ENCODE results near the gene AMDHD2. TPM values are rescaled to one million over a fixed set of nuclear protein-coding genes. Genes with fewer than 3 reads are reported as not detected.

The AMDHD2 gene
- total and polyA plus RNA-seq, 2 of the 13 experiments (the other 11 are each of a cell fraction or from before 2014, with no cell fraction given) = 33.5 to 39.1 TPM

DNA sequence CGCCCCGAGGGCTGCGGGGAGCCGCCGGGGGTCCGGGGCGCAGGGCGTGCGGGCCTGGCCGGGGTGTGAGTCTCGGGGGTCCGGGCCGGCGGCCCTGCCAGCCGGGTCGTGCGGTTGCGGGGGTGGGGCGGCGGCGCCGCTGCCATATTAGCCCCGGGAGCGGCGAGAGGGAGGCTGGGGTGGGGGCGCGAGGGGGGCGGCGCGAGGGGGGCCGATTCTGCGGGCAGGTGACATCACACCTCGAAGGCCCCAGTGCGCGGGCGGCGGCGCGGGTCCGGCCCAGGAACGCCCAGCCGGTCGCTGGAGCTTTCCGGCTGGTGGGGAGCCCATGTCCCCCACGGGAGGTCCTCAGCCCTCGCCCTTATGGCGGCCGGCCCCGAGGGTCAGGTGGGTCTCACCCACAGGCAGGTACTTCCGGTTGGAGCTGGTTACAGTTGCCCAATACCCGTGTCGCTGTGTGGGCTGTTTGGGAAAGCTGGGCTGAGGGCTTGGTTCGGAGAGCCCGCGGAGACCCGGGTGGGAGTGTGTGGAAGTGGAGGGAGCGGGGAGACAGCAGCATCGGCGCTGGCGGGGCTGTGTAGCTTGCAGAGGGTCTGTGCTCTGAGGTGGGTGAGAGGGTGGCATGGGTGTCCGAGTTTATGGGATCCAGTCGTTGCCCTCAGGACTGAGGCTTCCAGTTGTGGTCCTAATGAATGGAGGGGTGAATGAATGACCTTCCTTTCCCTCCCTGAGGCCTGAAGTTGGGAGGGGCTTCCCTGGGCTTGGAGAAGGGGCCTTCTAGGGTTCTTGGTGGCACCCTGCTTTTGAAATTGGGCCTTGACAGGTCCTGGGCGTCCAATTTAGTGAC is 5.6 kb upstream of the AMDHD2 start (continued):
- TF ChIP-seq MAX (IDR thresholded peaks at IDR 0.05) = 0 out of 2 replicates have a peak, but pooled peaks have one; percentile 2
- TF ChIP-seq GABPB1 (CRISPR knock-in tag; IDR thresholded peaks at IDR 0.05) = peak; percentile 85
- TF ChIP-seq GABPA (IDR thresholded peaks at IDR 0.05; ENCODE audit: low read depth, low read length) = peak; percentile 35; the same call in 1 of the 2 replicates
- peak; percentile 69 for TF ChIP-seq GABPA (CRISPR knock-in tag; IDR thresholded peaks at IDR 0.05; ENCODE audit: low read depth)
- TF ChIP-seq ZNF550 (CRISPR knock-in tag; IDR thresholded peaks at IDR 0.05; ENCODE audit: borderline replicate concordance) = no peak
- peak; percentile 48 for TF ChIP-seq YY1 (IDR thresholded peaks at IDR 0.05; ENCODE audit: insufficient read depth, insufficient replicate concordance, low read depth, low read length)
- TF ChIP-seq ETV5 (CRISPR knock-in tag; IDR thresholded peaks at IDR 0.05; ENCODE audit: borderline replicate concordance) = peak; percentile 24; the same call in 1 of the 2 replicates
- no peak for TF ChIP-seq ZNF75D (CRISPR knock-in tag; IDR thresholded peaks at IDR 0.05; ENCODE audit: borderline replicate concordance)
- TF ChIP-seq JUNB (CRISPR knock-in tag; IDR thresholded peaks at IDR 0.05; ENCODE audit: borderline replicate concordance) = no peak
- TF ChIP-seq, protein P1, sequence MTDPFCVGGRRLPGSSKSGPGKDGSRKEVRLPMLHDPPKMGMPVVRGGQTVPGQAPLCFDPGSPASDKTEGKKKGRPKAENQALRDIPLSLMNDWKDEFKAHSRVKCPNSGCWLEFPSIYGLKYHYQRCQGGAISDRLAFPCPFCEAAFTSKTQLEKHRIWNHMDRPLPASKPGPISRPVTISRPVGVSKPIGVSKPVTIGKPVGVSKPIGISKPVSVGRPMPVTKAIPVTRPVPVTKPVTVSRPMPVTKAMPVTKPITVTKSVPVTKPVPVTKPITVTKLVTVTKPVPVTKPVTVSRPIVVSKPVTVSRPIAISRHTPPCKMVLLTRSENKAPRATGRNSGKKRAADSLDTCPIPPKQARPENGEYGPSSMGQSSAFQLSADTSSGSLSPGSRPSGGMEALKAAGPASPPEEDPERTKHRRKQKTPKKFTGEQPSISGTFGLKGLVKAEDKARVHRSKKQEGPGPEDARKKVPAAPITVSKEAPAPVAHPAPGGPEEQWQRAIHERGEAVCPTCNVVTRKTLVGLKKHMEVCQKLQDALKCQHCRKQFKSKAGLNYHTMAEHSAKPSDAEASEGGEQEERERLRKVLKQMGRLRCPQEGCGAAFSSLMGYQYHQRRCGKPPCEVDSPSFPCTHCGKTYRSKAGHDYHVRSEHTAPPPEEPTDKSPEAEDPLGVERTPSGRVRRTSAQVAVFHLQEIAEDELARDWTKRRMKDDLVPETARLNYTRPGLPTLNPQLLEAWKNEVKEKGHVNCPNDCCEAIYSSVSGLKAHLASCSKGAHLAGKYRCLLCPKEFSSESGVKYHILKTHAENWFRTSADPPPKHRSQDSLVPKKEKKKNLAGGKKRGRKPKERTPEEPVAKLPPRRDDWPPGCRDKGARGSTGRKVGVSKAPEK (CRISPR knock-in tag; IDR thresholded peaks at IDR 0.05; ENCODE audit: borderline replicate concordance) = no peak
- TF ChIP-seq ZNF883 (CRISPR knock-in tag; IDR thresholded peaks at IDR 0.05; ENCODE audit: not compliant biosample characterization) = peak; percentile 51
- TF ChIP-seq, protein P2, sequence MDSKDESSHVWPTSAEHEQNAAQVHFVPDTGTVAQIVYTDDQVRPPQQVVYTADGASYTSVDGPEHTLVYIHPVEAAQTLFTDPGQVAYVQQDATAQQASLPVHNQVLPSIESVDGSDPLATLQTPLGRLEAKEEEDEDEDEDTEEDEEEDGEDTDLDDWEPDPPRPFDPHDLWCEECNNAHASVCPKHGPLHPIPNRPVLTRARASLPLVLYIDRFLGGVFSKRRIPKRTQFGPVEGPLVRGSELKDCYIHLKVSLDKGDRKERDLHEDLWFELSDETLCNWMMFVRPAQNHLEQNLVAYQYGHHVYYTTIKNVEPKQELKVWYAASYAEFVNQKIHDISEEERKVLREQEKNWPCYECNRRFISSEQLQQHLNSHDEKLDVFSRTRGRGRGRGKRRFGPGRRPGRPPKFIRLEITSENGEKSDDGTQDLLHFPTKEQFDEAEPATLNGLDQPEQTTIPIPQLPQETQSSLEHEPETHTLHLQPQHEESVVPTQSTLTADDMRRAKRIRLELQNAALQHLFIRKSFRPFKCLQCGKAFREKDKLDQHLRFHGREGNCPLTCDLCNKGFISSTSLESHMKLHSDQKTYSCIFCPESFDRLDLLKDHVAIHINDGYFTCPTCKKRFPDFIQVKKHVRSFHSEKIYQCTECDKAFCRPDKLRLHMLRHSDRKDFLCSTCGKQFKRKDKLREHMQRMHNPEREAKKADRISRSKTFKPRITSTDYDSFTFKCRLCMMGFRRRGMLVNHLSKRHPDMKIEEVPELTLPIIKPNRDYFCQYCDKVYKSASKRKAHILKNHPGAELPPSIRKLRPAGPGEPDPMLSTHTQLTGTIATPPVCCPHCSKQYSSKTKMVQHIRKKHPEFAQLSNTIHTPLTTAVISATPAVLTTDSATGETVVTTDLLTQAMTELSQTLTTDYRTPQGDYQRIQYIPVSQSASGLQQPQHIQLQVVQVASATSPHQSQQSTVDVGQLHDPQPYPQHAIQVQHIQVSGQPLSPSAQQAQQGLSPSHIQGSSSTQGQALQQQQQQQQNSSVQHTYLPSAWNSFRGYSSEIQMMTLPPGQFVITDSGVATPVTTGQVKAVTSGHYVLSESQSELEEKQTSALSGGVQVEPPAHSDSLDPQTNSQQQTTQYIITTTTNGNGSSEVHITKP (CRISPR knock-in tag; IDR thresholded peaks at IDR 0.05; ENCODE audit: low read depth) = peak; percentile 61; the same call in 1 of the 2 replicates
- TF ChIP-seq MAFG (CRISPR knock-in tag; IDR thresholded peaks at IDR 0.05) = no peak
- no peak for TF ChIP-seq ZNF264 (CRISPR knock-in tag; IDR thresholded peaks at IDR 0.05)
- TF ChIP-seq KAT8 (CRISPR knock-in tag; IDR thresholded peaks at IDR 0.05) = no peak
- TF ChIP-seq, protein P3, sequence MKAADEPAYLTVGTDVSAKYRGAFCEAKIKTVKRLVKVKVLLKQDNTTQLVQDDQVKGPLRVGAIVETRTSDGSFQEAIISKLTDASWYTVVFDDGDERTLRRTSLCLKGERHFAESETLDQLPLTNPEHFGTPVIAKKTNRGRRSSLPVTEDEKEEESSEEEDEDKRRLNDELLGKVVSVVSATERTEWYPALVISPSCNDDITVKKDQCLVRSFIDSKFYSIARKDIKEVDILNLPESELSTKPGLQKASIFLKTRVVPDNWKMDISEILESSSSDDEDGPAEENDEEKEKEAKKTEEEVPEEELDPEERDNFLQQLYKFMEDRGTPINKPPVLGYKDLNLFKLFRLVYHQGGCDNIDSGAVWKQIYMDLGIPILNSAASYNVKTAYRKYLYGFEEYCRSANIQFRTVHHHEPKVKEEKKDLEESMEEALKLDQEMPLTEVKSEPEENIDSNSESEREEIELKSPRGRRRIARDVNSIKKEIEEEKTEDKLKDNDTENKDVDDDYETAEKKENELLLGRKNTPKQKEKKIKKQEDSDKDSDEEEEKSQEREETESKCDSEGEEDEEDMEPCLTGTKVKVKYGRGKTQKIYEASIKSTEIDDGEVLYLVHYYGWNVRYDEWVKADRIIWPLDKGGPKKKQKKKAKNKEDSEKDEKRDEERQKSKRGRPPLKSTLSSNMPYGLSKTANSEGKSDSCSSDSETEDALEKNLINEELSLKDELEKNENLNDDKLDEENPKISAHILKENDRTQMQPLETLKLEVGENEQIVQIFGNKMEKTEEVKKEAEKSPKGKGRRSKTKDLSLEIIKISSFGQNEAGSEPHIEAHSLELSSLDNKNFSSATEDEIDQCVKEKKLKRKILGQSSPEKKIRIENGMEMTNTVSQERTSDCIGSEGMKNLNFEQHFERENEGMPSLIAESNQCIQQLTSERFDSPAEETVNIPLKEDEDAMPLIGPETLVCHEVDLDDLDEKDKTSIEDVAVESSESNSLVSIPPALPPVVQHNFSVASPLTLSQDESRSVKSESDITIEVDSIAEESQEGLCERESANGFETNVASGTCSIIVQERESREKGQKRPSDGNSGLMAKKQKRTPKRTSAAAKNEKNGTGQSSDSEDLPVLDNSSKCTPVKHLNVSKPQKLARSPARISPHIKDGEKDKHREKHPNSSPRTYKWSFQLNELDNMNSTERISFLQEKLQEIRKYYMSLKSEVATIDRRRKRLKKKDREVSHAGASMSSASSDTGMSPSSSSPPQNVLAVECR (CRISPR knock-in tag; IDR thresholded peaks at IDR 0.05; ENCODE audit: borderline replicate concordance) = no peak
